Amniotic stem cell (primary cell): ENCODE data around the gene KRT6C.

ENCODE experiments used
- DNase-seq: peaks from one replicate; lab custom pipeline; 2025; lab: John Stamatoyannopoulos, UW

The KRT6C gene

DNA sequence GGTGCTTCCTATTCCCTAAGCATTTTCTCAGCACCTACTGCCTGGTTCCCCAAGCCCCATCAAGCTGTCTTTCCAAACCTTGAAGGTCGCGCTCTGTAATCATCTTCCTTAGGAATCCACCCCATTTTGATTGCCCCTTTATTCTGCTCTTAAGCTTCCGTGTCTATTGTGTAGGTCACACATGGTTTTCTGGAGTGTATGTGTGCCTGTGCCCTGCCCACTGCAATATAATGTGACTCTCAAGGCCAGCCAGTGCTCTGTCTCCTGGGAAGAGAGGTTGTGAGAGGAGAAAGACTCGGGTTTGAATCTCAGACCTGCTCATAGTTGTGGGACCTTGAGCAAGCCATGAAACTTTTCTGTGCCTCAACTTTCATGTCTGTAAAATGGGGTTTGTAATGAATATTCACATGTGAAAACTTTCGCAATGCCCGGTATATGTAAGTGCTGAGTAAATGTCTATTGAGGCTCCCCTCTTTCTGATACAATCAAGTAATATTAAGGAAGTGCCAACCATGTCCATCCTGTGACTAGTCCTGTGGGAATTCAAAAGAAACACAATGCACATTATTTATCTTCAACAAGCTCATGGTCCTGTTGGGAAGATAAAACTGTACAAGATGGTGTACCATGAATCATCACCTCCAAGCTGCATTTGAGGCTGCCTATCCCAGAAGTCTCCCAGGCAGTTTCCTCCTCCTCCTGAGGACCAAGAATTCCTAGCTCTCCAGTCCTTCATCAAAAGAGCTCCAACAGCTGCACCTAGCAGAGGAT, 38.7 kb downstream of the KRT6C start:
- DNase-seq, result no peak

GRCh38 chr12:52434081-52434733, 39.4 kb downstream of the KRT6C start, which contains the start of gene KRT75:
Gene KRT75, minus strand, starts transcription at chr12:52434371. Its CDS starts 67 bp downstream, at chr12:52434304.
- no peak for DNase-seq

GRCh38 chr12:52433501-52434080, 40.0 kb downstream of the KRT6C start:
- no peak for DNase-seq

DNA sequence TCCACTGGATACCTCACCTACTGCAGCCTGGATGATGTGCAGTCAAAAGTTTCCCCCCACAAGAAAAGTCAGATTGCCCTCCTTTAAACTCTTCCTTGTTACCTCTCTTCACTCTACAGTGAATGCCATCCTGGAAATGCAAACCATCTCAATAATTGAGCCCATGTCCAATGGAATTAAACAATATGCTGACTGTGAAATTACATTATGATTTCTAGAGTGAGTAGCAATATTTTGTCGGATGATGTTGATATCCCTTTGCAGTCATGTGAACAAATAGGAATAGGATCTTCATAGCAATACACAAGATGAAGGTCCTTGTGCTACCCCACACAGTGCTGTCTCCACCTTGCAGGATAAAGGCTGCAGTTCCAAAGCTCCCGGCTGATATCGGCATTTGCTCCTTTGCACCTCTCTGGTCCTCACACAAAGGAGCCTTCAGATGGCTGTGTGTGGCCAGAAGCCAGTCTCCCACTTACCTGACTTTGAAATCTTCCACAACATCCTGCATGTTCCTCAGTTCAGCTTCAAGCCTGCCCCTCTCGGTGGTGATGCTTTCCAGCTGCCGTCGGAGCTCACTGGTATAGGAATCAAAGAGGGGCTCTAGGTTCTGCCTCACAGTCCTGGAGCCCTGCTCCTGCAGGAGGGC, 40.9 kb downstream of the KRT6C start:
- DNase-seq, result no peak

DNA sequence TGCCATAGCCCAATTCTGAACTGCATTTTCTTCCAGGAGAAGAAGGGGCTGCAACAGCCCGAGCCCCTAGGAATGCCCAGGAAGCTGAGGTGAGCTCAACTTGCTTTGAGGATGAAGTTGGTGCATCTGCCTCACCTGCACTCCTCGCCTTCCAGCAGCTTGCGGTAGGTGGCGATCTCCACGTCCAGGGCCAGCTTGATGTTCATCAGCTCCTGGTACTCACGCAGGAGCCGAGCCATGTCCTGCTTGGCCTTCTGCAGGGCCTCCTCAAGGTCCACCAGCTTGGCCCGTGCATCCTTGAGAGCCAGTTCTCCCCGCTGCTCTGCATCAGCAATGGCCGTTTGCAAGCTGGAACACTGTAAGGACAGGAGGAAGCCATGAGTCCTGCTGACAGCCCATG, 45.5 kb downstream of the KRT6C start:
- DNase-seq, result no peak

DNA sequence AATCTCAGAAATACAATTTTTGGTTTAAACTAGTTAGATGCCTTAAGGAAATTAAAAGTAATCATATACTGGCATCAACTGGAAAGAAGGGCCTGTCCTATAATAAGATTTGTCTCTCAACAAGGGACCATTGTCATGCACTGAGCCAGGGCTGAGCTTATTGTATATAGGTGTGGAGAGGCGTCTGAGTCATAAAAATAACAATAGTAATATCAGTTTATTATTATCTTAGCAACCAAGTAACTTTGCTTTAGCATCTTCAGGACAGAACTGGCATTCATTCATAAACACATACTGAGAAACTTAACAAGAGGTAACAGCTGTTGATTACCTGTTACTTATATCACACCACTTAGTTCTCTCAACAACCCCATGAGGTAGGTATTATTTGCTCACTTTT, 46.5 kb downstream of the KRT6C start:
- DNase-seq, result no peak

- DNase-seq, result no peak
These were observed 47.6 kb downstream of the KRT6C start for GRCh38 chr12:52426034-52426433.

GRCh38 chr12:52425466-52425865, 48.1 kb downstream of the KRT6C start:
- no peak for DNase-seq

- no peak for DNase-seq
These were observed 49.7 kb downstream of the KRT6C start for GRCh38 chr12:52423661-52424500.

DNA sequence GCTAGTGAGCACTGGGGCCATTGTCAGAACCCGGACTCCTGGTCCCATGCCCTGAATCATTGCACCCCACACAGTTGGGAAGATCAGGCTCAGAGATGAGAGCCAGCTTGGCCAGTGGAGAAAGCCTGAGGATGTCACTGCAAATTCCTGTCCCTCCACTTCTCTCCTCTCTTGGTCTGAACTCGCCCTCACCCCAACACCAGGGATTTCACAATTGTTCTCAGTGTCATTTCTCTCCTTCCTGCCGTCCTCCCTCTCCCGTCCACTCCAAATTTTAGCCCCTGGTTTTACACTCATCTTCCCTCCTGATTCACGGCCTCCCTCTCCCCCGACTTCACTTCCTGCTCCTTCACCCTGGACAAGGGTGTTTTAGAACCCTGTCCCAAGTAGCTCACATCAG, 50.6 kb downstream of the KRT6C start:
- no peak for DNase-seq

DNA sequence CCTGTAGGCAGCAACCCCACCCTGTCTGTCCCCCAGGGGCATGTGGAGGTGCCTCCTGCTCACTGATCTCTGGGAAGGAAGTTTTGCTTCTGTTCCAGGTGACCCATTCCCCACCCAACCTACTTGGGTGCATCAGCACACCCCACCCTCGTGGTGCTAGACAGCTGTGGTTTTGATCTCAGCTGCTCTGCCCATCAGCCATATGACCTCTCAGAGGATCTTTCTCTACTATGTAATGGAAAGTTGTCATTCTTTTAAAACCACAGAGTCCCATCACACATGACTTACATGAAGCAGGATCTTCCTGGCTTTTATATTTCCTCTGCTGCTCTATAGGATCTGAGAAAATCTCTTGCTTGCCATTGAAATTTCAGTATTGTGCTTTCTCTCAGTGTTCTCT, 53.9 kb downstream of the KRT6C start:
- no peak for DNase-seq

DNA sequence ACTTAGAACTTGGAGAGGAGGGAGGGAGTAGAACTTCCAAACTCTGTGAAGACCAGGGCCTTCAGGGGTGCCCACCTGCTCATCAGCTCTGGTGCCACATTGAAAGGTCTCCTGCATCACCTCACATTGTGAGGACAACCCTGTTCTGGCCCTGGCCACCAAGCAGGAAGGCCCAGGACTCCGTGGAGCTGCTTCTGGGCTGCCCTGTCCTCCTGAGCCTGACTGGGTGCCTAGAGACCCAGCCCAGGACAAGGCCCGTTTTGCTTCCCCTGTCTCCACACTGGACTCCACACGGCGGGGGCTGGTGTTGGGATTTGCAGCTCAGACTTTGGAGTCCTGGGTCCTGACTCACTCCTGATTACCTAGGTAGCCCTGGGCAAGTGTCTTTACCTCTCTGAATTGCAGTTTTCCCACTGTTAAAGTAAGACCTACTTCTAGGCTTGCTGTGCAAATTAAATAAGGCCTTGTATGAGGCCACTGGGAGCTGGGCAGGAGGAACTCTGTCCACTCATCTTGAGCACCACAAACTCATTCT, 55.0 kb downstream of the KRT6C start:
- DNase-seq, result no peak
